Spinal cord (tissue), 10 donors: ENCODE results near the gene SERPINB2. TPM values are rescaled to one million over a fixed set of nuclear protein-coding genes. Genes with fewer than 3 reads are reported as not detected.

Source experiments
- DNase-seq, 6 donors: peaks; one replicate each; pipeline versions ENCODE4 v3.0.0 to v3.0.0-alpha.2; 2013 to 2015; ENCODE audit warnings: low spot score in 6 of 6, low read depth in 4 of 6
- H3K27ac ChIP-seq: one replicate; pipeline ENCODE4 v1.5.1; 2013; ENCODE audit warnings: low read depth, low read length, control low read depth
- H3K27me3 ChIP-seq: one replicate; pipeline ENCODE4 v1.6.1; 2013; ENCODE audit warnings: low read length; ENCODE audit not compliant: control insufficient read depth, insufficient read depth
- H3K36me3 ChIP-seq: one replicate; pipeline ENCODE4 v1.6.1; 2013; ENCODE audit warnings: low read length; ENCODE audit not compliant: control insufficient read depth, insufficient read depth
- H3K4me1 ChIP-seq: one replicate; pipeline ENCODE4 v1.6.1; 2013; ENCODE audit warnings: low read length; ENCODE audit not compliant: control insufficient read depth, insufficient read depth
- H3K4me3 ChIP-seq: one replicate; pipeline ENCODE4 v1.5.1; 2013; ENCODE audit warnings: low read depth, low read length, control low read depth
- H3K9me3 ChIP-seq: one replicate; pipeline ENCODE4 v1.6.1; 2013; ENCODE audit warnings: low read length; ENCODE audit not compliant: control insufficient read depth, insufficient read depth
- WGBS: methylation state at CpG from one replicate; pipeline ENCODE4 v1.1.5; 2013; ENCODE audit warnings: missing lambda C conversion rate; ENCODE audit not compliant: insufficient coverage; 5-methylcytosine and 5-hydroxymethylcytosine counted together
- polyA plus RNA-seq, 2 donors: library from polyadenylated mRNA; unstranded; fragments of 120-200 nt; gene quantifications; one replicate each; pipeline ENCODE4 v1.2.1, GENCODE V29; 2013; ENCODE audit not compliant: insufficient read length in 2 of 2
- total RNA-seq, 2 donors: library from RNA; depleted of rRNA in 1 of 2; stranded (reverse); fragments of 120-200 nt in 1 of 2; fragments of >200 nt in 1 of 2; gene quantifications; one replicate each; pipeline versions ENCODE4 v1.2.3 to v1.2.4, GENCODE V29; 2013 to 2014
- donor health status: healthy.

The SERPINB2 gene
- total and polyA plus RNA-seq, 4 donors: 0.28 to 0.69 TPM; not detected in 2

GRCh38 chr18:63882333-63883141 lies 5.0 kb upstream of the SERPINB2 start:
- H3K4me1 ChIP-seq: no peaks in the 10 kb centered on the region
- no peaks in the 10 kb centered on the region for H3K27me3 ChIP-seq
- DNase-seq: no peak
- H3K9me3 ChIP-seq: no peaks in the 10 kb centered on the region
- H3K36me3 ChIP-seq: no peaks in the 10 kb centered on the region
- no CpG with 5 or more reads among the region's 8 CpGs for WGBS
- no peak overlapping the region for H3K4me3 ChIP-seq
- no peak overlapping the region for H3K27ac ChIP-seq

GRCh38 chr18:63883617-63884016 lies 3.9 kb upstream of the SERPINB2 start:
- Histone ChIP-seq H3K36me3 (no peaks in the 10 kb centered on the region), H3K27ac (no peak overlapping the region), H3K4me3 (no peak overlapping the region), H3K27me3 (no peaks in the 10 kb centered on the region), H3K9me3 (no peaks in the 10 kb centered on the region), H3K4me1 (no peaks in the 10 kb centered on the region)
- DNase-seq: no peak

DNA sequence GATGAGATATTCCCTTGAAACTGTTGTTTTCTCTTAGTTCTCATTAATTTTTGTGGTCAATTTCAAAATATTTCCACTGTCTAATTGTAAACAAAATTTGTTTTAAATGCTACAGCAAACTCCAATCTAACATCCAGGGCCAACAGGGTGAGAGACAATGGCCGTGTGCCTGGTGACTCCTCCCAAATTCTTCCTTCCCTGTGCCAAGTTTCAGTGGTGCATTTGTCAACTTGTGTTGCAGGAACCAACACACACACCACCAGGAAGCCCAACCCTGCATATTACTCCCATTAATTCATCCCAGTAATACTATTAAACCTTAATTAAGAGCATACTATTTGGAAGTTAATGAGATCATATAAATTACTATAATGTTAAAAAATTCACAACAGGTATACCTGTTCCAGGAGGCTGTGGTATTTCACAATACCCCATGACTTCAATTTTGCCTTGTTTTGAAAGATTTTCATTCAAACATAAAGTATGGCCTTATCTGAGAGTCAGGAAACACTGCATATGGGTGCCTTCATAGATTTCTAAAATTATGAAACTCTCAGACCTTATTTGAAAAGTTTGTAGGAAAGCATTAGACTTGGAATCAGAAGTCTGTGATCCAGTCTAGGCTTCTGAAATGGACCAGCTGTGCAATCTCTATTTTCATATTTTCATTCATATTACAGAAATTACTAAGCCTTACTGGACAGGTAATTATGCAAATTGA lies 1.1 kb downstream of the SERPINB2 start:
- WGBS: 40% methylated on average over 1 of the region's 1 CpG
- no peak overlapping the region for H3K4me3 ChIP-seq
- no peak for DNase-seq

DNA sequence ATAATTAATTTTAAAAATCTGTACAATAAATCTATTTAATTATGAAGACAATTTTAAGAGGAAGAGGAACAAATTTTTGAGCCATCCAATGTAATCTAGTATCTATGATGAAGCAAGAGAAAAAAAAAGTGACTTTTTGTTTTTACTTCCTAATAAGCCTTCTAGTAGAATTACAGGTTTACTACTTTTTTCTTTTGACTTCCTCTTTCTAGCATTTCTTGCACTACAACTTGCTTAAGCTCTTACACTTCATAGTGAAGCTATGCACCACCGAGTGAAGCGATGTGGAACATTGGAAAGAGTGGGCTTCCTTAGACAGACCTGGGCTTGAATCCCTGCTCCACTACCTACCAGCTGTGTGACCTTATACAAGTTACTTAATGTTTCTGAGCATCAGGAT lies 2.1 kb downstream of the SERPINB2 start:
- Histone ChIP-seq H3K27me3 (no peaks in the 10 kb centered on the region), H3K9me3 (no peaks in the 10 kb centered on the region), H3K4me1 (no peaks in the 10 kb centered on the region), H3K4me3 (no peak overlapping the region), H3K36me3 (no peaks in the 10 kb centered on the region), H3K27ac (no peak overlapping the region)
- WGBS: no CpG with 5 or more reads among the region's 2 CpGs
- no peak for DNase-seq

More for the DNA sequence above, 1.1 kb downstream of the SERPINB2 start:
- Histone ChIP-seq H3K9me3 (no peaks in the 10 kb centered on the region), H3K36me3 (no peaks in the 10 kb centered on the region), H3K27ac (no peak overlapping the region), H3K4me1 (no peaks in the 10 kb centered on the region), H3K27me3 (no peaks in the 10 kb centered on the region)

- no peaks in the 10 kb centered on the region for H3K36me3 ChIP-seq
- no peak overlapping the region for H3K27ac ChIP-seq
- H3K4me1 ChIP-seq: no peaks in the 10 kb centered on the region
- no peak overlapping the region for H3K4me3 ChIP-seq
- 93% methylated on average over 2 of the region's 6 CpGs for WGBS
- no peak for DNase-seq
- no peaks in the 10 kb centered on the region for H3K27me3 ChIP-seq
- no peaks in the 10 kb centered on the region for H3K9me3 ChIP-seq
Observed at GRCh38 chr18:63890237-63890949, 2.9 kb downstream of the SERPINB2 start.

DNA sequence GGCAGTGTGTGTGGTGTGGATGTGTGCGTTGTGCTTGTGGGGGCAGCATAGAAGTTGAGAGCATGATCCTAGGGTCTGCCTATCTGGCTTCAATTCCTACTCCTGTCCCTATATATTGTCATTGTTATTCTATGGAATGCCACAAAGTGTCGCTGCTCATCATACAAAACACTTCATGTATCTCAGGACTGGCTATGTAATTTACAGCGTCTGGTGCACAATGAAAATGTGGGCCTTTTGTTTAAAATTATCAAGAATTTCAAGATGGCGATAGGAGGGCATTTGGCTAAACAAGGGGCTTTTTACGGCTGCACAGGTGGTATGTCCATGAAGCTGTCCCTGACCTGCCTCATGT lies 3.4 kb downstream of the SERPINB2 start:
- no peaks in the 10 kb centered on the region for H3K27me3 ChIP-seq
- H3K4me1 ChIP-seq: no peaks in the 10 kb centered on the region
- H3K4me3 ChIP-seq: no peak overlapping the region
- no peak overlapping the region for H3K27ac ChIP-seq
- no peaks in the 10 kb centered on the region for H3K9me3 ChIP-seq
- H3K36me3 ChIP-seq: no peaks in the 10 kb centered on the region
- 86% methylated on average over 2 of the region's 5 CpGs for WGBS
- DNase-seq: peak in 2 of 6 donors; percentile 9 to 38

DNA sequence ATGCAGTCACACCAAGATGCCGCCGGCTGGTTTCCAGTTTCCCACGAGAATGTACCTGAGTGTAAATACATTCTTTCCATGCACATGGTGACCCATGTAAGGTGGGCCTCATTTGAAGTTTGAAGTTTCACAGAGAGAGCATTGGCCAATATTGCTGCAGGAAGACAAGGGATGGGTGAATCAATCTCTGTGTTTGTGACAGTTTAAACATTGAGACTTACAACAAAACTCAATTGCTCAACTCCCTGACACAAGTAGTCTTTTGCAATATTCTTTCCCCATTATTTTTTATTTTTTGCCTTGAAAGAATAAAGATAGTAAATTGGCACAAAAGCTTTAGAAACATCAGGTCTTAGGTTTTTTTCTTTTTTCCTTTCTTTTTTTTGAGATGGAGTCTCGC lies 5.1 kb downstream of the SERPINB2 start:
- Histone ChIP-seq H3K36me3 (no peaks in the 10 kb centered on the region), H3K4me3 (no peak overlapping the region), H3K27me3 (no peaks in the 10 kb centered on the region), H3K27ac (no peak overlapping the region), H3K4me1 (no peaks in the 10 kb centered on the region), H3K9me3 (no peaks in the 10 kb centered on the region)
- no CpG with 5 or more reads among the region's 4 CpGs for WGBS
- no peak for DNase-seq

- WGBS: 88% methylated on average over 3 of the region's 6 CpGs
- Histone ChIP-seq H3K36me3 (no peaks in the 10 kb centered on the region), H3K27me3 (no peaks in the 10 kb centered on the region), H3K27ac (no peak overlapping the region), H3K9me3 (no peaks in the 10 kb centered on the region), H3K4me1 (no peaks in the 10 kb centered on the region), H3K4me3 (no peak overlapping the region)
- DNase-seq: no peak
Observed at GRCh38 chr18:63894106-63894772, 6.7 kb downstream of the SERPINB2 start.

DNA sequence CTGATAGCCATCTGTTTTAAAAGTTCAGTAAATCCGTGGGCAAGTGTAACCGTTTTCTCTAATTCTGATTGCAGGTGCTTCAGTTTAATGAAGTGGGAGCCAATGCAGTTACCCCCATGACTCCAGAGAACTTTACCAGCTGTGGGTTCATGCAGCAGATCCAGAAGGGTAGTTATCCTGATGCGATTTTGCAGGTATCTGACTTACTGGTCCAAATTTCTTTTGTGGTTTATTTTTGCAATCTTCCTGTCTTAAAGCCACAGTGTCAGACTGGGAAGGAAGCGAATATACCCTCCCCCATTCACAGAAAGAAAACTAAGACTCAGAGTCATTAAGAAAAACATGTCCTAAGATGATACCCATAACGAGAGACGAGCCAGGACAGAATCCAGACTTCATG lies 7.7 kb downstream of the SERPINB2 start:
- H3K36me3 ChIP-seq: no peaks in the 10 kb centered on the region
- no peaks in the 10 kb centered on the region for H3K9me3 ChIP-seq
- H3K4me3 ChIP-seq: no peak overlapping the region
- no peak for DNase-seq
- H3K27me3 ChIP-seq: no peaks in the 10 kb centered on the region
- H3K4me1 ChIP-seq: no peaks in the 10 kb centered on the region
- 87% methylated on average over 2 of the region's 6 CpGs for WGBS
- no peak overlapping the region for H3K27ac ChIP-seq
